ENCODE results near the gene CCT7. TPM values are rescaled to one million over a fixed set of nuclear protein-coding genes. Genes with fewer than 3 reads are reported as not detected.

The CCT7 gene
- total and polyA plus RNA-seq, 10 of the 15 experiments (the other 5 are each of a cell fraction or from before 2014, with no cell fraction given) = 206 to 598 (median 486) TPM

DNA sequence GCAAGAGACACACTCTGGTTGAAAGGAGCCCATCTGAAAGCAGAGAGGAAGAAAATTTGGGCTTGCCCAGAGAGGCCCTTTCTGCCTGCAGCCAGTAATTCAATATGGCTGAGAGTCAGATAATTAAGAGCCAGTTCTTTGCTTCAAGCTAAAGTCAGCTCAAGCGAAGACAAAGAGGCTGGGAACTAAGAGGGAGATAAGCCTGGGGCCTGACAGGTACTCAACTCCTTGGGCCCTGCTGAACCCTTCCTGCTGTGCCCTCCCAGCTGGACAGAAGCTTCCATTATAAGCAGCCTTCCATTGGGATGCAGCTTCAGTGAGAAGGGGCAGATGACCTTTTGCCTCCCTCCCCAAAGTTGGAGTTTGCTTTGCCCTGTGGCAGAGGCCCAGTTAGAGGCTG, 38.2 kb downstream of the CCT7 start:
- no peaks in the 10 kb centered on the region for H3K9me3 ChIP-seq (replicated peaks; ENCODE audit: control insufficient read depth, insufficient read depth, low read length)
- H3K4me2 ChIP-seq (ENCODE audit: control insufficient read depth, insufficient read depth) = no peak overlapping the region
- 38% methylated on average over 1 of the region's 1 CpG for WGBS (ENCODE audit: insufficient coverage, insufficient replicate concordance, low lambda C conversion rate, missing lambda C conversion rate)
- H3K27ac ChIP-seq (ENCODE audit: control insufficient read depth, insufficient read depth) = no peak overlapping the region
- ChIA-PET POLR2A (interaction anchor here (0.8 to 1.5 kb wide), 2 partner anchors 10 to 38 kb away, joined by 3 to 4 read pairs; partner anchors contain the start of gene CCT7), RAD21 (ENCODE audit: unreplicated experiment) (no interaction called here), SMC1A (ENCODE audit: uncharacterized antibody, unreplicated experiment) (interaction anchor here (1.9 kb wide), 1 partner anchor 16 kb away, joined by 7 read pairs; no protein-coding TSS in a partner anchor), CTCF (interaction anchor here (0.9 to 1.4 kb wide), 4 partner anchors 9 to 94 kb away, joined by 3 to 12 read pairs (median 4); partner anchors contain the start of gene FBXO41)
- peaks cover 4% of the 10 kb centered on the region for H3K79me2 ChIP-seq (ENCODE audit: control insufficient read depth, insufficient read depth, low read length)
- H3K36me3 ChIP-seq (ENCODE audit: control insufficient read depth in 2 of 2, insufficient read depth in 2 of 2, low read length in 1 of 2) = 0 out of 4 replicates have a peak, but pooled peaks cover 0 to 7% of the 10 kb centered on the region in 2 experiments
- intact Hi-C loops (cut with micrococcal nuclease; ENCODE audit: unreplicated experiment) = no loop called here
- no peak overlapping the region for H3K9ac ChIP-seq (ENCODE audit: control insufficient read depth, insufficient read depth, low read length)
- no peaks in the 10 kb centered on the region for H3K4me1 ChIP-seq (ENCODE audit: control insufficient read depth, insufficient read depth, low read length)
- TF ChIP-seq ASH2L (IDR thresholded peaks at IDR 0.05; ENCODE audit: borderline replicate concordance, low read depth) = no peak
- TF ChIP-seq HDGF (IDR thresholded peaks at IDR 0.05) = no peak
- TF ChIP-seq, protein P1, sequence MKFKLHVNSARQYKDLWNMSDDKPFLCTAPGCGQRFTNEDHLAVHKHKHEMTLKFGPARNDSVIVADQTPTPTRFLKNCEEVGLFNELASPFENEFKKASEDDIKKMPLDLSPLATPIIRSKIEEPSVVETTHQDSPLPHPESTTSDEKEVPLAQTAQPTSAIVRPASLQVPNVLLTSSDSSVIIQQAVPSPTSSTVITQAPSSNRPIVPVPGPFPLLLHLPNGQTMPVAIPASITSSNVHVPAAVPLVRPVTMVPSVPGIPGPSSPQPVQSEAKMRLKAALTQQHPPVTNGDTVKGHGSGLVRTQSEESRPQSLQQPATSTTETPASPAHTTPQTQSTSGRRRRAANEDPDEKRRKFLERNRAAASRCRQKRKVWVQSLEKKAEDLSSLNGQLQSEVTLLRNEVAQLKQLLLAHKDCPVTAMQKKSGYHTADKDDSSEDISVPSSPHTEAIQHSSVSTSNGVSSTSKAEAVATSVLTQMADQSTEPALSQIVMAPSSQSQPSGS (IDR thresholded peaks at IDR 0.05; ENCODE audit: low read length) = no peak
- no peak for TF ChIP-seq SMAD5 (IDR thresholded peaks at IDR 0.05; ENCODE audit: low read depth)
- no peaks in the 10 kb centered on the region for H4K20me1 ChIP-seq (ENCODE audit: control insufficient read depth, insufficient read depth)
- ATAC-seq (no peak), FAIRE-seq (no peak), DNase-seq (ENCODE audit: low read depth, low spot score) (no peak)
- H3K27me3 ChIP-seq (replicated peaks in 1 of 2; ENCODE audit: control insufficient read depth in 2 of 2, insufficient read depth in 2 of 2, low read length in 1 of 2) = no peaks in the 10 kb centered on the region
- no TSS peak for BruUV-seq (replicated peaks)
- in situ Hi-C loops (cut with MboI) = no loop called here
- H3K4me3 ChIP-seq = no peak overlapping the region
- H2AFZ ChIP-seq (ENCODE audit: control insufficient read depth, low read depth, low read length) = no peak overlapping the region

DNA sequence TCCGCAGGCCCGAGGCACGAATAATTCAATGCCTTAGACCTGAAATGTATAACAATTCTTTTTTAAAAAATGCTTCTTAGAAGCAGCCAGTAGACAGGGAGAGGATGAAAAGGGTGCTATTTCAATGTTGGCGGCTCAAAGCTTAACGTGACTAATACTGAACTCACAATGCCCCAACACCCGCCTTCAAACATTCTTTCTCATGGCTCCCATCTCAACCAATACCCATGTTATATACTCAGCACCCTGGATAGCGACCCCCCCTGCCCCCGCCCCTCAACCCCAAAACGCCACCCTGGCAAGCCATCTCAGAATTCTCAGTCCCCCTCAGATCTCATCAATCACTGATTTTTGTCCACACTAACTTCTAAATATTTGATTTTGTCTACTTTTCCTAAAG, 45.7 kb downstream of the CCT7 start:
- Histone ChIP-seq H3K4me1 (ENCODE audit: control insufficient read depth, insufficient read depth, low read length) (peaks cover 2% of the 10 kb centered on the region), H3K4me3 (no peak overlapping the region), H3K27ac (ENCODE audit: control insufficient read depth, insufficient read depth) (no peak overlapping the region), H4K20me1 (ENCODE audit: control insufficient read depth, insufficient read depth) (peaks cover 5% of the 10 kb centered on the region; the same call in 1 of the 2 replicates), H3K27me3 (replicated peaks in 1 of 2; ENCODE audit: control insufficient read depth in 2 of 2, insufficient read depth in 2 of 2, low read length in 1 of 2) (no peaks in the 10 kb centered on the region), H3K79me2 (ENCODE audit: control insufficient read depth, insufficient read depth, low read length) (peaks cover 57% of the 10 kb centered on the region), H3K9ac (ENCODE audit: control insufficient read depth, insufficient read depth, low read length) (no peak overlapping the region), H3K36me3 (ENCODE audit: control insufficient read depth in 2 of 2, insufficient read depth in 2 of 2, low read length in 1 of 2) (peaks cover 0 to 9% of the 10 kb centered on the region in 2 experiments; a peak in 1 of 4 replicates), H2AFZ (ENCODE audit: control insufficient read depth, low read depth, low read length) (no peak overlapping the region), H3K4me2 (ENCODE audit: control insufficient read depth, insufficient read depth) (no peak overlapping the region), H3K9me3 (replicated peaks; ENCODE audit: control insufficient read depth, insufficient read depth, low read length) (no peaks in the 10 kb centered on the region)
- BruUV-seq (replicated peaks) = no TSS peak
- SMC1A ChIA-PET (ENCODE audit: uncharacterized antibody, unreplicated experiment) = interaction anchor here (0.8 kb wide), 1 partner anchor 13 kb away, joined by 3 read pairs; no protein-coding TSS in a partner anchor
- CTCF ChIA-PET = interaction anchor here (0.6 to 3.2 kb wide), 5 partner anchors 10 to 67 kb away, joined by 3 to 16 read pairs (median 5); no protein-coding TSS in a partner anchor
- TF ChIP-seq, protein P2, sequence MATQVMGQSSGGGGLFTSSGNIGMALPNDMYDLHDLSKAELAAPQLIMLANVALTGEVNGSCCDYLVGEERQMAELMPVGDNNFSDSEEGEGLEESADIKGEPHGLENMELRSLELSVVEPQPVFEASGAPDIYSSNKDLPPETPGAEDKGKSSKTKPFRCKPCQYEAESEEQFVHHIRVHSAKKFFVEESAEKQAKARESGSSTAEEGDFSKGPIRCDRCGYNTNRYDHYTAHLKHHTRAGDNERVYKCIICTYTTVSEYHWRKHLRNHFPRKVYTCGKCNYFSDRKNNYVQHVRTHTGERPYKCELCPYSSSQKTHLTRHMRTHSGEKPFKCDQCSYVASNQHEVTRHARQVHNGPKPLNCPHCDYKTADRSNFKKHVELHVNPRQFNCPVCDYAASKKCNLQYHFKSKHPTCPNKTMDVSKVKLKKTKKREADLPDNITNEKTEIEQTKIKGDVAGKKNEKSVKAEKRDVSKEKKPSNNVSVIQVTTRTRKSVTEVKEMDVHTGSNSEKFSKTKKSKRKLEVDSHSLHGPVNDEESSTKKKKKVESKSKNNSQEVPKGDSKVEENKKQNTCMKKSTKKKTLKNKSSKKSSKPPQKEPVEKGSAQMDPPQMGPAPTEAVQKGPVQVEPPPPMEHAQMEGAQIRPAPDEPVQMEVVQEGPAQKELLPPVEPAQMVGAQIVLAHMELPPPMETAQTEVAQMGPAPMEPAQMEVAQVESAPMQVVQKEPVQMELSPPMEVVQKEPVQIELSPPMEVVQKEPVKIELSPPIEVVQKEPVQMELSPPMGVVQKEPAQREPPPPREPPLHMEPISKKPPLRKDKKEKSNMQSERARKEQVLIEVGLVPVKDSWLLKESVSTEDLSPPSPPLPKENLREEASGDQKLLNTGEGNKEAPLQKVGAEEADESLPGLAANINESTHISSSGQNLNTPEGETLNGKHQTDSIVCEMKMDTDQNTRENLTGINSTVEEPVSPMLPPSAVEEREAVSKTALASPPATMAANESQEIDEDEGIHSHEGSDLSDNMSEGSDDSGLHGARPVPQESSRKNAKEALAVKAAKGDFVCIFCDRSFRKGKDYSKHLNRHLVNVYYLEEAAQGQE (IDR thresholded peaks at IDR 0.05; ENCODE audit: low read depth, low read length) = peak; percentile 75
- TF ChIP-seq JUND (IDR thresholded peaks at IDR 0.05; ENCODE audit: low read depth, low read length) = no peak
- intact Hi-C loops (cut with micrococcal nuclease; ENCODE audit: unreplicated experiment) = no loop called here
- FAIRE-seq (no peak), DNase-seq (ENCODE audit: low read depth, low spot score) (no peak), ATAC-seq (no peak)
- RAD21 ChIA-PET (ENCODE audit: unreplicated experiment) = no interaction called here
- POLR2A ChIA-PET = interaction anchor here (0.6 to 1.9 kb wide), 4 partner anchors 9 to 1513 kb away, joined by 3 to 4 read pairs (median 4); partner anchors contain the start of genes CCT7 and PRADC1
- in situ Hi-C loops (cut with MboI) = no loop called here
- WGBS (ENCODE audit: insufficient coverage, insufficient replicate concordance, low lambda C conversion rate, missing lambda C conversion rate) = 94% methylated on average over 9 of the region's 9 CpGs
